ENCODE data around the gene SOBP. TPM values are rescaled to one million over a fixed set of nuclear protein-coding genes. Genes with fewer than 3 reads are reported as not detected.

Gene SOBP
- total and polyA plus RNA-seq, 2 donors (not counting 1 experiment from before 2014, with no cell fraction given), result 2.7 to 6.3 TPM

- no peak overlapping the region for H3K4me2 ChIP-seq (ENCODE audit: extremely low read depth, insufficient read depth, low read length)
- H3K9ac ChIP-seq (ENCODE audit: insufficient read depth, low read length), result no peak overlapping the region
- H4K20me1 ChIP-seq (ENCODE audit: control insufficient read depth, extremely low read depth, insufficient read depth, low read length), result no peaks in the 10 kb centered on the region
- no peaks in the 10 kb centered on the region for H3K27me3 ChIP-seq (ENCODE audit: control insufficient read depth, insufficient read depth, low read length)
- no peaks in the 10 kb centered on the region for H3K9me3 ChIP-seq (ENCODE audit: control insufficient read depth, insufficient read depth, low read depth, low read length)
- TF ChIP-seq, protein P1, sequence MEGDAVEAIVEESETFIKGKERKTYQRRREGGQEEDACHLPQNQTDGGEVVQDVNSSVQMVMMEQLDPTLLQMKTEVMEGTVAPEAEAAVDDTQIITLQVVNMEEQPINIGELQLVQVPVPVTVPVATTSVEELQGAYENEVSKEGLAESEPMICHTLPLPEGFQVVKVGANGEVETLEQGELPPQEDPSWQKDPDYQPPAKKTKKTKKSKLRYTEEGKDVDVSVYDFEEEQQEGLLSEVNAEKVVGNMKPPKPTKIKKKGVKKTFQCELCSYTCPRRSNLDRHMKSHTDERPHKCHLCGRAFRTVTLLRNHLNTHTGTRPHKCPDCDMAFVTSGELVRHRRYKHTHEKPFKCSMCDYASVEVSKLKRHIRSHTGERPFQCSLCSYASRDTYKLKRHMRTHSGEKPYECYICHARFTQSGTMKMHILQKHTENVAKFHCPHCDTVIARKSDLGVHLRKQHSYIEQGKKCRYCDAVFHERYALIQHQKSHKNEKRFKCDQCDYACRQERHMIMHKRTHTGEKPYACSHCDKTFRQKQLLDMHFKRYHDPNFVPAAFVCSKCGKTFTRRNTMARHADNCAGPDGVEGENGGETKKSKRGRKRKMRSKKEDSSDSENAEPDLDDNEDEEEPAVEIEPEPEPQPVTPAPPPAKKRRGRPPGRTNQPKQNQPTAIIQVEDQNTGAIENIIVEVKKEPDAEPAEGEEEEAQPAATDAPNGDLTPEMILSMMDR (conservative IDR thresholded peaks at IDR 0.05 in 1 of 2, IDR thresholded peaks at IDR 0.05 in 1 of 2; ENCODE audit: low read depth in 1 of 2, low read length in 2 of 2), result no peak
- no peak for TF ChIP-seq EZH2 (IDR thresholded peaks at IDR 0.05; ENCODE audit: low read length, missing control alignments)
- H2AFZ ChIP-seq (ENCODE audit: low read length), result no peak overlapping the region
- peaks cover 3% of the 10 kb centered on the region for H3K4me1 ChIP-seq (ENCODE audit: control insufficient read depth, extremely low read depth, insufficient read depth, low read length)
- no peaks in the 10 kb centered on the region for H3K79me2 ChIP-seq (ENCODE audit: control insufficient read depth, insufficient read depth, low read length)
- no peak overlapping the region for H3K27ac ChIP-seq (ENCODE audit: insufficient read depth, low read length)
- DNase-seq (ENCODE audit: low read depth in 2 of 2), result no peak
- H3K36me3 ChIP-seq (ENCODE audit: control insufficient read depth, insufficient read depth, low read length), result no peaks in the 10 kb centered on the region
- no peak overlapping the region for H3K4me3 ChIP-seq (replicated peaks in 1 of 4; ENCODE audit: control extremely low read depth in 1 of 4, insufficient read depth in 1 of 4, low read depth in 3 of 4, low read length in 4 of 4)
These were observed 112.5 kb downstream of the SOBP start for GRCh38 chr6:107602321-107603005.

DNA sequence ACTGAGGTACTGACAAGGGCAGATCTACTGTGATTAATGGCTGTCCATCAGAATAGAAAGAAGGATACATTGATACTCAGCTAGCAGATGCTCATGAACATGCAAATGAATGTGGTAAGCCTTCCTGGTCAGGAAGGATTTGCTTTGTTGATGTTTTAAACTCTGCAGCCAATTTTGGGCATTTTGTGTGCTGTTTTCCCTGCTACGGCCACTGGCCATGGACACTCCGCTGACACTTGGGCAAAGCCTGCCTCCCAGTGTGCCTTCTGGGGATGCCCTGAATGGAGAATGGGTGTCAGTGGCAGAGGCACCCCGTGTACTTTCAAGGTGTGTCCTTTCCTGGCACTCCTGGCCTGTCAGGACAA, 113.1 kb downstream of the SOBP start:
- no peak for TF ChIP-seq EZH2 (IDR thresholded peaks at IDR 0.05; ENCODE audit: low read length, missing control alignments)
- TF ChIP-seq, protein P1 (conservative IDR thresholded peaks at IDR 0.05 in 1 of 2, IDR thresholded peaks at IDR 0.05 in 1 of 2; ENCODE audit: low read depth in 1 of 2, low read length in 2 of 2), result no peak
- Histone ChIP-seq H3K4me3 (replicated peaks in 1 of 4; ENCODE audit: control extremely low read depth in 1 of 4, insufficient read depth in 1 of 4, low read depth in 3 of 4, low read length in 4 of 4) (no peak overlapping the region), H2AFZ (ENCODE audit: low read length) (no peak overlapping the region), H3K27me3 (ENCODE audit: control insufficient read depth, insufficient read depth, low read length) (no peaks in the 10 kb centered on the region), H3K4me1 (ENCODE audit: control insufficient read depth, extremely low read depth, insufficient read depth, low read length) (peaks cover 3% of the 10 kb centered on the region), H3K9ac (ENCODE audit: insufficient read depth, low read length) (no peak overlapping the region), H3K4me2 (ENCODE audit: extremely low read depth, insufficient read depth, low read length) (no peak overlapping the region), H3K9me3 (ENCODE audit: control insufficient read depth, insufficient read depth, low read depth, low read length) (no peaks in the 10 kb centered on the region), H3K36me3 (ENCODE audit: control insufficient read depth, insufficient read depth, low read length) (no peaks in the 10 kb centered on the region), H3K27ac (ENCODE audit: insufficient read depth, low read length) (no peak overlapping the region), H3K79me2 (ENCODE audit: control insufficient read depth, insufficient read depth, low read length) (no peaks in the 10 kb centered on the region), H4K20me1 (ENCODE audit: control insufficient read depth, extremely low read depth, insufficient read depth, low read length) (no peaks in the 10 kb centered on the region)
- DNase-seq (ENCODE audit: low read depth in 2 of 2), result no peak

DNA sequence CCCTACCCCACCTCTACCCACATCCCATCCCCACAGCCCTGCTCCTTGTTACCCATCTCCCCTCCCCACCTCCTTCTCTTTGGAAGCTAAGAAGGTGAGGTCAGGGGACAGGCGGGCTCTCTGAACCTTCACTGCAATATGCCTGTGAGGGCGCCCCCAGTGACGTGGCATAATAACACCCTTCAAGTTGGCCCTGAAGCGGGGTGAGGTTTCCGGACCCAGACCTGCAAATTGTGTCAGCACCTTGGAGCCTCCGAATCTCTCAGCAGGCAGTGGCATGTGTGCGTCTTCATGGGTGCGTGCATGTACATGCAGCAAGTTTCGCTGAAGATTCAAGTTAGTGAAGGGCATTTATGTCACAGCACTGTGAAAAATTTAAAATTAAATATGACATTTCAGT, 114.6 kb downstream of the SOBP start:
- Histone ChIP-seq H3K9me3 (ENCODE audit: control insufficient read depth, insufficient read depth, low read depth, low read length) (no peaks in the 10 kb centered on the region), H3K4me2 (ENCODE audit: extremely low read depth, insufficient read depth, low read length) (no peak overlapping the region), H3K4me1 (ENCODE audit: control insufficient read depth, extremely low read depth, insufficient read depth, low read length) (peaks cover 3% of the 10 kb centered on the region), H3K27ac (ENCODE audit: insufficient read depth, low read length) (no peak overlapping the region), H4K20me1 (ENCODE audit: control insufficient read depth, extremely low read depth, insufficient read depth, low read length) (no peaks in the 10 kb centered on the region), H3K4me3 (replicated peaks in 1 of 4; ENCODE audit: control extremely low read depth in 1 of 4, insufficient read depth in 1 of 4, low read depth in 3 of 4, low read length in 4 of 4) (no peak overlapping the region), H3K27me3 (ENCODE audit: control insufficient read depth, insufficient read depth, low read length) (no peaks in the 10 kb centered on the region), H2AFZ (ENCODE audit: low read length) (no peak overlapping the region), H3K79me2 (ENCODE audit: control insufficient read depth, insufficient read depth, low read length) (no peaks in the 10 kb centered on the region), H3K36me3 (ENCODE audit: control insufficient read depth, insufficient read depth, low read length) (no peaks in the 10 kb centered on the region), H3K9ac (ENCODE audit: insufficient read depth, low read length) (no peak overlapping the region)
- TF ChIP-seq EZH2 (IDR thresholded peaks at IDR 0.05; ENCODE audit: low read length, missing control alignments), result no peak
- TF ChIP-seq, protein P1 (conservative IDR thresholded peaks at IDR 0.05 in 1 of 2, IDR thresholded peaks at IDR 0.05 in 1 of 2; ENCODE audit: low read depth in 1 of 2, low read length in 2 of 2), result no peak
- no peak for DNase-seq (ENCODE audit: low read depth in 2 of 2)
